A549 (cell line): Measurements from ENCODE around the gene CHPT1.

Experiments used
- JUNB ChIP-seq: fragments of >200 bp; sonication (Bioruptor Twin); formaldehyde crosslinking; IDR thresholded peaks from 2 replicates; pipeline ENCODE4 v1.6.1; 2016
- PHF8 ChIP-seq: fragments of 200-600 bp; sonication (generic); IDR thresholded peaks from 2 replicates; pipeline ENCODE4 v1.6.1; 2016; ENCODE audit warnings: low read depth, mild to moderate bottlenecking, antibody characterized with exemption, moderate library complexity, borderline replicate concordance
- TF ChIP-seq, protein P1 (sequence below): fragments of >200 bp; sonication (Bioruptor Twin); formaldehyde crosslinking; IDR thresholded peaks from 3 replicates; pipeline ENCODE4 v1.5.1; 2016
- TF ChIP-seq, protein P2 (sequence below): fragments of >200 bp; sonication (Bioruptor Twin); formaldehyde crosslinking; IDR thresholded peaks from 3 replicates; pipeline ENCODE4 v1.6.1; 2016

DNA sequence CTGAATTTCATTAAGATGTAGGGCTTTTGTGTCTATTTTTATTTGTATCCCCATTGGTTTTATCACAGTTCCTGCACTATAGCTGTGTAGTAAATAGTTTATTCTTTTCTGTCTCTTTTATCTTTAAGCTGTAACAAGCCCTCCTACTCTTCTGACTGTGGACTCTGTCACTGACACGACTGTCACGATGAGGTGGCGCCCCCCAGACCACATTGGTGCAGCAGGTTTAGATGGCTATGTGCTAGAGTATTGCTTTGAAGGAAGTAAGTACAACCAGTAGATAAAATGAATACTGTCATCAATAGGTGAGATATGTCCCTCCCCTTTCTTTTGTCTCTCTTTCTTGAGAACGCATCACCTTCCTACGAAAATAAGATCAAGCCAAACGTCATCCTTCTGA is 34.1 kb upstream of the CHPT1 start:
- no peak for TF ChIP-seq JUNB
- TF ChIP-seq, protein P1, sequence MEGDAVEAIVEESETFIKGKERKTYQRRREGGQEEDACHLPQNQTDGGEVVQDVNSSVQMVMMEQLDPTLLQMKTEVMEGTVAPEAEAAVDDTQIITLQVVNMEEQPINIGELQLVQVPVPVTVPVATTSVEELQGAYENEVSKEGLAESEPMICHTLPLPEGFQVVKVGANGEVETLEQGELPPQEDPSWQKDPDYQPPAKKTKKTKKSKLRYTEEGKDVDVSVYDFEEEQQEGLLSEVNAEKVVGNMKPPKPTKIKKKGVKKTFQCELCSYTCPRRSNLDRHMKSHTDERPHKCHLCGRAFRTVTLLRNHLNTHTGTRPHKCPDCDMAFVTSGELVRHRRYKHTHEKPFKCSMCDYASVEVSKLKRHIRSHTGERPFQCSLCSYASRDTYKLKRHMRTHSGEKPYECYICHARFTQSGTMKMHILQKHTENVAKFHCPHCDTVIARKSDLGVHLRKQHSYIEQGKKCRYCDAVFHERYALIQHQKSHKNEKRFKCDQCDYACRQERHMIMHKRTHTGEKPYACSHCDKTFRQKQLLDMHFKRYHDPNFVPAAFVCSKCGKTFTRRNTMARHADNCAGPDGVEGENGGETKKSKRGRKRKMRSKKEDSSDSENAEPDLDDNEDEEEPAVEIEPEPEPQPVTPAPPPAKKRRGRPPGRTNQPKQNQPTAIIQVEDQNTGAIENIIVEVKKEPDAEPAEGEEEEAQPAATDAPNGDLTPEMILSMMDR: no peak
- TF ChIP-seq PHF8: no peak
- TF ChIP-seq, protein P2, sequence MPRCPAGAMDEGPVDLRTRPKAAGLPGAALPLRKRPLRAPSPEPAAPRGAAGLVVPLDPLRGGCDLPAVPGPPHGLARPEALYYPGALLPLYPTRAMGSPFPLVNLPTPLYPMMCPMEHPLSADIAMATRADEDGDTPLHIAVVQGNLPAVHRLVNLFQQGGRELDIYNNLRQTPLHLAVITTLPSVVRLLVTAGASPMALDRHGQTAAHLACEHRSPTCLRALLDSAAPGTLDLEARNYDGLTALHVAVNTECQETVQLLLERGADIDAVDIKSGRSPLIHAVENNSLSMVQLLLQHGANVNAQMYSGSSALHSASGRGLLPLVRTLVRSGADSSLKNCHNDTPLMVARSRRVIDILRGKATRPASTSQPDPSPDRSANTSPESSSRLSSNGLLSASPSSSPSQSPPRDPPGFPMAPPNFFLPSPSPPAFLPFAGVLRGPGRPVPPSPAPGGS: no peak
